ENCODE data around the gene GLYAT. TPM values are rescaled to one million over a fixed set of nuclear protein-coding genes. Genes with fewer than 3 reads are reported as not detected.

Gene GLYAT
- polyA plus RNA-seq, 1 donor from 2014 or later, result not detected

- Histone ChIP-seq H3K27ac (ENCODE audit: low read length) (no peak overlapping the region), H3K9me2 (ENCODE audit: insufficient read depth, low read length) (no peaks in the 10 kb centered on the region), H3K79me2 (replicated peaks; ENCODE audit: insufficient read depth, low read length) (no peaks in the 10 kb centered on the region), H4K20me1 (ENCODE audit: insufficient read depth) (no peaks in the 10 kb centered on the region), H3K9ac (ENCODE audit: low read length) (no peak overlapping the region), H2AFZ (ENCODE audit: low read depth, low read length) (no peak overlapping the region), H3K4me2 (ENCODE audit: low read length) (no peak overlapping the region), H3K27me3 (ENCODE audit: insufficient read depth, low read depth, low read length) (no peaks in the 10 kb centered on the region), H3K36me3 (ENCODE audit: insufficient read depth, low read length) (no peaks in the 10 kb centered on the region), H3K4me3 (ENCODE audit: low read length) (no peak overlapping the region), H3K9me3 (ENCODE audit: low read length) (no peaks in the 10 kb centered on the region), H3F3A (ENCODE audit: insufficient read depth, low read length, poor library complexity, severe bottlenecking) (no peaks in the 10 kb centered on the region)
- TF ChIP-seq SMC3 (conservative IDR thresholded peaks at IDR 0.05; ENCODE audit: poor library complexity) (no peak), EZH2 (IDR thresholded peaks at IDR 0.05; ENCODE audit: borderline replicate concordance, insufficient read depth, low read length, poor library complexity, severe bottlenecking) (no peak), RAD21 (conservative IDR thresholded peaks at IDR 0.05) (no peak), POLR2AphosphoS5 (IDR thresholded peaks at IDR 0.05) (no peak), CTCF (IDR thresholded peaks at IDR 0.05; ENCODE audit: poor library complexity, severe bottlenecking) (no peak), EP300 (conservative IDR thresholded peaks at IDR 0.05; ENCODE audit: poor library complexity, severe bottlenecking) (no peak), TAF1 (IDR thresholded peaks at IDR 0.05; ENCODE audit: low read depth) (no peak), REST (IDR thresholded peaks at IDR 0.05; ENCODE audit: borderline replicate concordance) (no peak), MXI1 (conservative IDR thresholded peaks at IDR 0.05; ENCODE audit: poor library complexity, severe bottlenecking) (no peak)
Observed at GRCh38 chr11:58659910-58660570, 71.7 kb downstream of the GLYAT start.

DNA sequence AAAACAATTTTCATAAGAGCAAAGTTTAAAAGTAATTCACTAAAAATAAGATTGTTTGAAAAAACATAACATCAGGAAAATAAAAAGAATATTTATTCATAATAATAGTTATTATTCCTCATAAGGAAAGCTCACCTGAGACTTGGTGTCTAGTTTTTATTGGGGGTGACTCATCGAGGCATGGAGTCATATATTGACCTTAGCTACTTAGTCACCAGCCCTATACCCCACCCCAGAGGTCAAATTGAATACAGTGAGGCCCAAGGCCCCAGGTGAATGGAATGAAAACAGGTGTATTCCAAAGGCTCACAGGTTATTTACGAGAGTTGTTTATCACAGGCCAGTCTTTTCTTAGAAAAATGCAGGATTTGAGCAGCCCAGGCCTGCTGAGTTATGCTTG is 72.3 kb downstream of the GLYAT start:
- no peak overlapping the region for H2AFZ ChIP-seq (ENCODE audit: low read depth, low read length)

More for the DNA sequence above, 72.3 kb downstream of the GLYAT start:
- Histone ChIP-seq H3K27me3 (ENCODE audit: insufficient read depth, low read depth, low read length) (no peaks in the 10 kb centered on the region), H3K4me3 (ENCODE audit: low read length) (no peak overlapping the region), H3K9me2 (ENCODE audit: insufficient read depth, low read length) (no peaks in the 10 kb centered on the region), H3K9ac (ENCODE audit: low read length) (no peak overlapping the region), H3F3A (ENCODE audit: insufficient read depth, low read length, poor library complexity, severe bottlenecking) (no peaks in the 10 kb centered on the region), H3K4me2 (ENCODE audit: low read length) (no peak overlapping the region), H3K36me3 (ENCODE audit: insufficient read depth, low read length) (no peaks in the 10 kb centered on the region), H3K79me2 (replicated peaks; ENCODE audit: insufficient read depth, low read length) (no peaks in the 10 kb centered on the region), H3K9me3 (ENCODE audit: low read length) (no peaks in the 10 kb centered on the region), H3K27ac (ENCODE audit: low read length) (no peak overlapping the region), H4K20me1 (ENCODE audit: insufficient read depth) (no peaks in the 10 kb centered on the region)
- TF ChIP-seq REST (IDR thresholded peaks at IDR 0.05; ENCODE audit: borderline replicate concordance), result no peak
- no peak for TF ChIP-seq CTCF (IDR thresholded peaks at IDR 0.05; ENCODE audit: poor library complexity, severe bottlenecking)
- TF ChIP-seq RAD21 (conservative IDR thresholded peaks at IDR 0.05), result no peak
